GM12873 (cell line): ENCODE data around the gene WTAP.

ENCODE experiments used
- CTCF ChIP-seq: IDR thresholded peaks from 2 replicates; pipeline ENCODE4 v1.5.1; 2012; ENCODE audit warnings: low read depth, mild to moderate bottlenecking, moderate library complexity, low read length, control low read depth; ENCODE audit not compliant: insufficient read depth; ENCODE audit errors: missing control alignments

The WTAP gene

GRCh38 chr6:159727717-159728445, 575 bp downstream of the WTAP start:
- TF ChIP-seq CTCF: no peak

GRCh38 chr6:159728531-159728964, 1.2 kb downstream of the WTAP start:
- TF ChIP-seq CTCF: no peak

GRCh38 chr6:159729598-159730331, 2.5 kb downstream of the WTAP start:
- no peak for TF ChIP-seq CTCF

- TF ChIP-seq CTCF: no peak
These were observed 3.0 kb downstream of the WTAP start for GRCh38 chr6:159730332-159730676.

- no peak for TF ChIP-seq CTCF
These were observed 9.6 kb downstream of the WTAP start for GRCh38 chr6:159736908-159737307.

- TF ChIP-seq CTCF: no peak
These were observed 12.0 kb downstream of the WTAP start for GRCh38 chr6:159739341-159739740.

- no peak for TF ChIP-seq CTCF
These were observed 14.9 kb downstream of the WTAP start for GRCh38 chr6:159742165-159742564.
